ENCODE results near the gene RHOBTB3. TPM values are rescaled to one million over a fixed set of nuclear protein-coding genes. Genes with fewer than 3 reads are reported as not detected.
A peak's percentile ranks its signal among the peaks of the same experiment; 100 is the strongest.

RHOBTB3 gene
- total and polyA plus RNA-seq, 10 of the 15 experiments (the other 5 are each of a cell fraction or from before 2014, with no cell fraction given) = 3.6 to 42.8 (median 8.4) TPM

- TF ChIP-seq ZNF687 (IDR thresholded peaks at IDR 0.05) (no peak), PBX3 (IDR thresholded peaks at IDR 0.05; ENCODE audit: insufficient replicate concordance, low read depth, low read length) (no peak), IKZF2 (IDR thresholded peaks at IDR 0.05) (peak in 1 of 2 experiments; percentile 5; a peak in 1 of 4 replicates), BCL3 (IDR thresholded peaks at IDR 0.05; ENCODE audit: borderline replicate concordance, insufficient read depth, low read depth, low read length, poor library complexity, severe bottlenecking) (no peak), ZNF384 (IDR thresholded peaks at IDR 0.05; ENCODE audit: borderline replicate concordance, low read depth, low read length) (no peak), NBN (IDR thresholded peaks at IDR 0.05) (no peak), NFYB (IDR thresholded peaks at IDR 0.05; ENCODE audit: insufficient read depth, low read depth, low read length) (peak; percentile 68; the same call in 1 of the 2 replicates), ATF2 (IDR thresholded peaks at IDR 0.05; ENCODE audit: low read length) (no peak), HDGF (IDR thresholded peaks at IDR 0.05) (no peak), PML (IDR thresholded peaks at IDR 0.05; ENCODE audit: low read length) (peak; percentile 38; the same call in 1 of the 2 replicates), PKNOX1 (IDR thresholded peaks at IDR 0.05) (no peak), EP300 (IDR thresholded peaks at IDR 0.05; ENCODE audit: borderline replicate concordance in 1 of 2, control insufficient read depth in 1 of 2, low read depth in 2 of 2, low read length in 2 of 2) (0 out of 4 replicates have a peak, but pooled peaks of 1 of the 2 experiments have one; percentile 33), BACH1 (IDR thresholded peaks at IDR 0.05; ENCODE audit: borderline replicate concordance) (no peak), ZNF274 (IDR thresholded peaks at IDR 0.05; ENCODE audit: insufficient read depth, insufficient read length) (no peak)
Measured at GRCh38 chr5:95822542-95823181, 91.5 kb downstream of the RHOBTB3 start, which contains the start of gene GLRX (continued).
